LNCAP (cell line): ENCODE results near the gene CHMP6.

Experiments
- TF ChIP-seq, protein P1 (sequence below): fragments of 450-650 bp; IDR thresholded peaks from 2 replicates; pipeline ENCODE4 v1.5.1; 2017; ENCODE audit warnings: mild to moderate bottlenecking

Gene CHMP6

DNA sequence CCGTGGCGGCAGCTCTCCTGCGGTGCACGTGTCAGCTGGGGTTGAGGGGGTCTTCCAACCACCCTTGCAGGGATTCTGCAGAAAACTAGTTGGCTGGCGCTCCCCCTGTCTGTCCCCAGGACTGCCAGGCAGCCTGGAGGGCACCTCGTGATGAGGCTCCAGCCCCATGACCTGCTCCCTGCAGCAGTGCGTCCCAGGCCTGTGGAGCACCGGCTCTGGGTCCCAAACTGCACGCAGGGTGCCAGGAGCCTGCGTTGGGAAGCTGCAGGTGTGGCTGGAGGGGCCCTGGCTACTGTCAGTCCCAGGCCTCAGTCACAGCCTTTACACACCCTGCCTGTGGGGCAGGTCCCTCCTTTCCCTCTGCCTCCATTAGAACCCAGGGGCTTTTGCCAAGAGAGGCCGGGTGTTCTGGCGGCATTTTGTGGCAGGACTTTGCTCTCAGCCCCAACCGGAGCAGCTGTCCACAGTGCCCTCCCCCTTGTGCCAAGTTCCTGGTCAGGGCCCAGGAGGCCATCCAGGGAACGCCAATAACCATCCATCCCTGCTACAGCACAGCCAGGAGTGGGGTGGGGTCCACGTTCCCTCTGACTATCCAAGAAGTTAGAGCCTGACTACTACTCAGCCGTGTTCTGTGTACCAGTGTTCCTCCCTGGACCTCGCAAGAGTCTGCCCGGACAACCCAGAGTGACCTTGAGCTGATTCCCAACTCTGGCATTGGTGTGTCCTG is 9.2 kb downstream of the CHMP6 start:
- TF ChIP-seq, protein P1, sequence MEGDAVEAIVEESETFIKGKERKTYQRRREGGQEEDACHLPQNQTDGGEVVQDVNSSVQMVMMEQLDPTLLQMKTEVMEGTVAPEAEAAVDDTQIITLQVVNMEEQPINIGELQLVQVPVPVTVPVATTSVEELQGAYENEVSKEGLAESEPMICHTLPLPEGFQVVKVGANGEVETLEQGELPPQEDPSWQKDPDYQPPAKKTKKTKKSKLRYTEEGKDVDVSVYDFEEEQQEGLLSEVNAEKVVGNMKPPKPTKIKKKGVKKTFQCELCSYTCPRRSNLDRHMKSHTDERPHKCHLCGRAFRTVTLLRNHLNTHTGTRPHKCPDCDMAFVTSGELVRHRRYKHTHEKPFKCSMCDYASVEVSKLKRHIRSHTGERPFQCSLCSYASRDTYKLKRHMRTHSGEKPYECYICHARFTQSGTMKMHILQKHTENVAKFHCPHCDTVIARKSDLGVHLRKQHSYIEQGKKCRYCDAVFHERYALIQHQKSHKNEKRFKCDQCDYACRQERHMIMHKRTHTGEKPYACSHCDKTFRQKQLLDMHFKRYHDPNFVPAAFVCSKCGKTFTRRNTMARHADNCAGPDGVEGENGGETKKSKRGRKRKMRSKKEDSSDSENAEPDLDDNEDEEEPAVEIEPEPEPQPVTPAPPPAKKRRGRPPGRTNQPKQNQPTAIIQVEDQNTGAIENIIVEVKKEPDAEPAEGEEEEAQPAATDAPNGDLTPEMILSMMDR: no peak

DNA sequence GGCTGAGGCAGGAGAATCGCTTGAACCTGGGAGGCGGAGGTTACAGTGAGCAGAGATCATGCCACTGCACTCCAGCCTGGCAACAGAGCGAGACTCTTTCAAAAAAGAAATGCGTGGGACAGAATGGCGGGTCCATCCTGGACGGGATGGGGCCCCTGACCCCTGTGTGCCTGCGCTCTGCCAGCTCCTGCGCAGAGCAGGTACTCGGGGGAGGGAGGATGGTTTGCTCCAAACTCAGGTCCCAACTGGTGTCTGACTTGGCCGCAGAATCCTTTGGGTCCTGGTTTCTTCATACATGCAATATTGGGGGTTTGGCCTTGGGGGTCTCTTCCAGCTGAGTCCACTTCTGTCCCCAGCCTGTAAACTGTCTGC is 10.4 kb downstream of the CHMP6 start:
- TF ChIP-seq, protein P1: no peak

DNA sequence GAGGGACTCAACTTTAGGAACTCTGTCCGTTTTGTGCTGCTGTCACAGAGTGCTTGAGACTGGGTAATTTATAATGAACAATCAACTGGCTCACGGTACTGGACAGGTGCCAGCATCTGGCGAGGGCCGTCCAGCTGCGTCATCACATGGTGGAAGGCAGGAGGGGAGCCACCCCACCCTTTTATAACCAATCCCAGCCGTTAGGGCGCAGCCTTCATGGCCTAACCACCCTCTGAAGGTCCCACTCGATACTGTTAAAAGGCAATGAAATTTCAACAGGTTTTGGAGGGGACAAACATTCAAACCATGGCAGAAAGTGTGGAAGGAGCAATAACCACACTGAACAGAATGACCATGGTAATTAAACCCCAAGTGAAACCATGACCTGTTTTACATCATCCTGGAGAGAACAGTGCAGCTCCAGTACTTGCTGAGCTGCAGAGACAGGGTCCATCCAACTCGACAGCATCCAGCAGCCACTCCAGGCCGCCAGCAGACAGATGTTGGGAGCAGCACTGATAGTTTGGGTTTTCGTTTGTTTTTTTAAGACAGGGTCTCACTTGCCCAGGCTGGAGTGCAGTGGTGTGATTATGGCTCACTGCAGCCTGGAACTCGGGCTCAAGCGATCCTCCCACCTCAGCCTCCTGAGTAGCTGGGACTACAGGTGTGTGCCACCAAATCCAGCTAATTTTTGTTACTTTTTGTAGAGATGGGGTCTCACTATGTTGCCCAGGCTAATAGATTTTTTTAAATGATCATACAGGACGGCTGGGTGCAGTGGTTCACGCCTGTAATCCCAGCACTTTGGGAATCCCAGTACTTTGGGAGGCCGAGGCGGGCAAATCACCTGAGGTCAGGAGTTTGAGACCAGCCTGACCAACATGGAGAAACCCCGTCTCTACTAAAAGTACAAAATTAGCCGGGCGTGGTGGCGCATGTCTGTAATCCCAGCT is 11.0 kb downstream of the CHMP6 start:
- TF ChIP-seq, protein P1: no peak

DNA sequence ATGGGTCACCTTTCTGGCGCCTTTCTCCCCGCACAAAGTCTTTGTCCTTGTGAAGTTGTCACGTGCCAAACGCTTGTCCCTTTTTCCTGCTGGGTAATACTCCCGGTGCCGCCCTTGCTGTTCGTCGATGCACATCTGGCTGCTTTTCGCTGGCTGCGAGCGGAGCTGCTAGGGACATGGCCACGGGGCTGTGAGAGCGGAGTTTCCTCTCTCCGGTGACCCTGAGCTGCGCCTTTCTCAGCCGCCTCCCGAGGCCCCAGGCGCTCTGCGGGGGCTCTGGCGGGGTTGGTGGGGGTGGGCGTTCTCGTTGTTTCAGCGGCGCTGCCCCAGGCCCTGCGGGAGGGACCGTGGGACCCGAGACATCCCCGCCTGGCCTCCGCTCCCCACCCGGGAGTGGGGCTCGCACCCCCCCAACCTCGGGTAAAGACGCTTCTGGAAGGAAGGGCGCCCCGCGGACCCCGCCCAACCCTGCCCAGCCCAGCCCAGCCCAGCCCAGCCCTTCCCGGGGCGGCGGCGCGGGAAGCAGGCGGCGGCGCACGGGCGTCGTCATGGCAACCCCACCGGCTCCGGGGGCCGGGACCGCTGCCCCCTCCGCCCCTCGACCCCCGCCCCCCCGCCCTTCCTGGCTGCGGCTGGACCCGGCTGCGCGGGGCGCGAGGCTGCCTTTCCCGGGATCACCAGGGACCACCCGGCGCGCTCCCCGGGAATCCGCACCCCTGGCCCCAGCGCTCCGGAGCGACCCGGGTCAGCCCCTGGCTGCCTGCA is 12.3 kb downstream of the CHMP6 start:
- TF ChIP-seq, protein P1: no peak

DNA sequence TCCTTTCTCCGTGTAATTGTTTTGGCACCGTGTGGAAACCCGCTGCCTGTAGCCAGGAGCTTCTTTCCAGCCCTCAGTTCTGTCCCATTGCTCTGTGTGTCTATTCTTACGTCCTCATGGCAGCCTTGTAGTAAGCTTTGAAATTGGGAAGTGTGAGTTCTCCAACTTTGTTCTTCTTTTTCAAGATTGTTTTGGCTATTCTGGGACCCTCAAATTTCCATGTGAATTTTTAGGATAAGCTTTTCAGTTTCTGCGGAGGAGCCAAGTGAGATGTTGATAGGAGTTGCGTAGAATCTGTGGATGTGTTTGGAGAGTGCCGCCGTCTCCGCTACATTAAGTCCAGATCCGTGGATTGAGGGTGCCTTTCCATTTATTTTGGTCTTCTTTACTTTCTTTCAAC is 15.2 kb downstream of the CHMP6 start:
- TF ChIP-seq, protein P1: no peak

DNA sequence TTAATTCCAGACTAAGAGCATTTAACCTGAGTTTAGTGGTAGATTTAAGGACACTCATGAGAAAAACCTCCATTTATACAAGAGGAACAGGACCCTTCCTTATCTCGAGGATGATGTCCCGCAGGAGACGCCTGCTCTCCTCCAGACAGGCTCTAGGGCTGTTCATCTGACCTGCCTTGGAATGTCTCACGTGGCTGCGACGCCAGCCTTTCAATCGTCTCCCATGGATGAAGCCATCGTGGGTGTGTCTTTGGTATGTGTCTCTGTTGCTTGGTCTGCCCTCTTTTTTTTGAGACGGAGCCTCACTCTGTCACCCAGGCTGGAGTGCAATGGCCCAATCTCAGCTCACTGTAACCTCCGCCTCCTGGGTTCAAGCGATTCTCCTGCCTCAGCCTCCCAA is 16.5 kb downstream of the CHMP6 start:
- TF ChIP-seq, protein P1: no peak

DNA sequence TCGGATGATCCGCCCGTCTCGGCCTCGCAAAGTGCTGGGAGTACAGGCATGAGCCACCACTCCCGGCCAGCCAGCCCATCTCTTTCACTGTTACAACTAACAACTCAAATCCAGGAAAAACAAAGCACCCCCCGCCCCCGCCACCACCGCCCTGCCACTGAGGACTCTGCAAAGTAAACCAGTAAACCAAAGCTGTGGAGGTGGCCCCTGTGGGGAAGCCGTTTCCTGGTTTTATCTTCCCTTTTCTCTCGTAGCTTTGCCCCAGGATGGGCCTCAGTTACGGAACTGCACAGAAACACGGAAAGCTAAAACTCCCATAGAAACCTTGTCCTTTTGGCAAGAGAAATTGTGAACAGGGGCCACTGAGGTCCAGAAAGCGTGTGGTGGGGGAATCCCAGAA is 17.5 kb downstream of the CHMP6 start:
- TF ChIP-seq, protein P1: no peak
